Measurements from ENCODE around the gene CTBP1.

CTBP1 gene

DNA sequence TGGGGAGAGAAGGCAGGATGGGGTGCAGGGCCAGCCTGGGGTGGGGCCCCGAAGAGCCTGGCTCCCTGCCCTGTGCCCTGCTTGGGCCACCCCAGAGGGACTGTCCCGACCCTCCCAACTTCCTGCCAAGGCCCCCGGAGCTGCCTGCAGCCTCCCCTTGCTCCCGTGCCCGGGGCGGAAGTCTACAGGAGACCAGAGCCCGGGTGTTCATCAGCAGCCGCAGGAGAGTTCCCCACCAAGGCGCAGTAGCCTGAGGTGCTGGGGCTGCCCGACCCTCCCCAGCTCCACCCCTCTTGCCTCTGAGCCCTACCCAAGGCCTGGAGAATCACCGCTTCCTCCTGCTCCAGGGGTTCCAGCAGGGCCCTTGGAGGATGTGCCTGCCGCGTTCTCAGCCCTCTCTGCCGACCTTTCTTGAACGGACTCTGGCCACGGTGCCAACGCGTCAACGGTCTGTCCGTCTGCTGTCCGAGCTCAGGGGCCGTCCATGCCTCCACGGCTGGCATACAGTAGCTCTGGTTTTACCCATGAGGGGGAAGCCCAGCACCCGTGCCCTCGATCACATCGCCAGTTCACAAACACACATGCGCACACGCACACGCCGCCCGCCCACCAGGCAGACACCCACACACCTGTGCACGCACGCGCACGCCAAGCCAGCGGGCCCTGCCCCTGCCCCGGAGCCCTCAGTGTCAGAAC is 40.5 kb downstream of the CTBP1 start:
- DNase-seq: no peak

DNA sequence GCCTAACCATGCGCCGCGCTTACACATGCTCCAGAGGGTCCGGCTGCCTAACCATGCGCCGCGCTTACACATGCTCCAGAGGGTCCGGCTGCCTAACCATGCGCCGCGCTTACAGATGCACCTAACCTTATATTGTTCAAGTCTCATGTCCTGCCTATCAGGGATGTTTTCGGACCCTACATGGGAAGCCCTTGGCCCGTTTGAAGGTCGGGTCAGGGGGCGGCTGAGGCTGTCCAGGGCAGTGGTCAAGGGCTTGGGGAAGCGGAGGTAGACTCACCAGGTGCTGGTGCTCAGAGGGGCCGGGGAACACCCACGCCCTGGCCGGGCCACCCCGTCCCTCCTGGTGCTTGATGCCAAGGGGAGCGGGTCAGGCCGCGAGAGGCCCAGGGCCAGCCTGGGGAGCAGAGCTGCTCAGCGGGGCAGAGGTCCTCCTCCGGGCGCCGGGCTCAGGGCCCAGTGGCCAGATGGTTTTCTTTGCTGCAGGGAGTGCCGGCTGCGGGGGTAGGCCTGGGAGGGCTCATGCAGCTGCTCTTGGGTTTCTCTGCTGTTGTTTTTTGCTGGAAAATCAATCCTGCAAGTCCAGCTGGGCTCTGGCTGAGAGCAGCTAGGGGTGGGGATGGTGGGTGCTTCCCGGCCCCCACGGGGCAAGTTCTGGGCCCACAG is 41.2 kb downstream of the CTBP1 start:
- DNase-seq: peak; percentile 19 to 77

DNA sequence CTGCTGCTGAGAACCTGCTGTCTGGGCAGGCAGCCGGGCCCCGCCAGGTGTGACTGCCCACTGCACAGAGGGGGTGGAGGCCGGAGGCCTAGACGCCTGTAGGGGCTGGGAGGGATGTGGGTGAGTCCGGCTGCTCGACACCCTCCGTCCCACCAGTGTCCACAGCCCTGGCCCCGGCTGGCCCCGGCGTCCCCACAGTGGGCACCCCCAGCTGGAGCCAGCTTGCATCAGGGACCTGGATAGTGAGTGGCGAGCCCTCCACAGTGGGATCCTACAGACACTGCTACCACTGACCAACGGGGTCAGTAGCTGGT is 41.8 kb downstream of the CTBP1 start:
- no peak for DNase-seq

DNA sequence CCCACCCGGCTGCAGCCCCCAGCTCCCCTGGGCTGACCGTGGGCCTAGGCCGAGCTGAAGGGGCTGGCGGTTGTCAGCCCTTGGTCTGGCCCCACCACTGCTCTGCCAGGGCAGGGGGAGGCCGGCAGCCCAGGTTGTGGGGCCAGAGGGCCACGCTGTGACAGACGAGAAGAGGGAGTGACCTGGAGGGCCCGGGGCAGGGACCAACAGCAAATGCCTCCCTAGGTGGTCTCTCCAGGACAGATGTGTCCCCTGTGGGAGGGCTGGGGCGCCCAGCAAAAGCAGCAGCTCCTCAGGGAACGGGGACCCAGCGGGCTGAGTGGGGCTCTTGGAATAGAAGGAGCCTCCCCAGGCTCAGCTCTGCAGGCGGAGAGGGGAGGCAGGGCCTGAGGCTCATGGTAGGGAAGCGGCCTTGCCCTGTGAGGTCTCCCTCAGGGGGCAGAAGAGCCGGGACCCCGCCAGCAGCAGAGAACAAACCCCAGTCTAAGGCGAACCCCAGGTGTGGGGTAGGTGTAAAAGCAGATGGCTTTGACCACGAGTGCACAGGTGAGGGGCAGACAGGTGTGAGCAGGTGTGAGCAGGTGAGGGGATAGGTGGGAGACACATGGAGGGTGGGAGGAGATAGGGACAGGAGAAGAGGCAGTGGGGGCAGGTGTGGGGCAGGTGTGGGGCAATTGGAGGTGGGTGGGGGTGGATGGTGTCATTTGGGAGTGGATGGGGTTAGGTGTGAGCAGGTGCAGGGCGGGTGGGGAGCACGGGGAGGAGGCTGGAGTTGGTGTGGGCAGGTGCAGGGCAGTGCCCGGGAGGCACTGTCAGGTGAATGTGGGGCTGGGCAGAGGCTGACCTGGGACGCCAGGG is 42.4 kb downstream of the CTBP1 start:
- no peak for DNase-seq

DNA sequence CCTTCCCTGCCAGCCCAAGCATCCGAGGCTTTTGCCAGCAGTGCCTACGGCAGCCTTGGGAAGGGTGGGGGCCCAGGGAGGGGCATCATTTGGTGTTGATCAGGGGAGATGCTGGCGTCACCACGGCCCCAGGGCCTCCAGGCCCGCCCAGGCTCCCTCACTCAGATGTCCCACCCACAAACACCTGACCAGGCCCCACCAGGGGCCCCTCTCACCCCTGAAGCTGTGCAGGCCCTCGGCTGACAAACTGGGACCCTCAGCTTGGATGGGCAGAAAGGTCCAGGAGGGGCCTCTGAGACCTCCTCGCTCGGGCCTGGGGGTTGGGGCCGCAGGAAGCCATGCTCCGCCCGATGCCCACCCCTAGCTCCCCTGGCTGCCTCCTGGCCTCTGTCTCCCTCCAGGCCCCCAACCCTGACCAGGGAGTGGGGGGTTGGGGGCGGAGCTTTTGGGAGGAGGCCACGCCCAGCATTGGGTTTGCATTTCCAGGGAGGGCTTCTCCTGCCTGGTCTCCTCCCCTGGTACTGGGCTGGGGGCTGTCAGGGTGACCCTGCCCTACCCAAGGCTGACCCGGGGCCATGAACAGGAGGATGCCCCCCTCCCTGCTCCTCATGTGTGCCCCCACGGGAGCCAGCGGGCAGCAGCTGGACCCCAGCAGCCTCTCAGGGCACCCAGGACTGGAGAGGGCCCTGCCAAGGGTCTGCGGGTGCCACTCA is 43.2 kb downstream of the CTBP1 start:
- no peak for DNase-seq

DNA sequence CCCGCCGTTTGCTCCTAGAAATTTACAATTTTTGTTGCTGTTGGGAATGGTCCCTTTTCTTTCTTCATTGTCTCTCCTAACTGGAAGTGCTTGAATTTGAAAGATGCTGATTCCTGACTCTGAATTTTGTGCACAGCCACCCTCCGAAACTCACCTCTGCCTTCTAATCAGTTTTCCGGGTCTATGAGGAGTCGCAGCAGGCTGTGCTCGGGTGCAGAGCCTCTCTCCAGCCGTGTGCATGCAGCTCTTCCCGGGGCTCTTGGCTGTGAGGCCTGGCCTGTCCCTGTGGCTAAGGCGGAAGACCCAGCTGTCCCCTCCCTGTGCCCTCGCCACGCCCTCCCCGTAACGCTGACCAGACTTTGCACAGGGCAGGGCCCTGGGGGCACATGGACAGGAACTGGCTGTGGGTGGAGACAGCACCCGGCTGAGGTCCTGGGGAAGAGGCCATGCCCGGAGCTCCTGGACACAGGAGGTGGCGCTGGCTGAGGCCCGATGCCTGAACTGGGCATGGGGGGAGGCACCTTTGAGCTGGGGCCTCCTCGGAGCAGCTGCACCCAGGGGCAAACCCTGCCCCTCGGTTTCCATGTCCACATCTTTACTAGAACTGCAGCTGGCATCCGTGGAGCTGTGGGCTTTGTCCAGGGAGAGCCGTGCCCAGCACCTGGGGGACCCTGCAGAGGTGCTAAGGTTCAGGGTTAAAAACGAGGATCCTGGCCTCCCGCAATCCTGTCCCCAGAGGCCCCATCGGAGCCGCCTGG is 43.9 kb downstream of the CTBP1 start:
- no peak for DNase-seq

DNA sequence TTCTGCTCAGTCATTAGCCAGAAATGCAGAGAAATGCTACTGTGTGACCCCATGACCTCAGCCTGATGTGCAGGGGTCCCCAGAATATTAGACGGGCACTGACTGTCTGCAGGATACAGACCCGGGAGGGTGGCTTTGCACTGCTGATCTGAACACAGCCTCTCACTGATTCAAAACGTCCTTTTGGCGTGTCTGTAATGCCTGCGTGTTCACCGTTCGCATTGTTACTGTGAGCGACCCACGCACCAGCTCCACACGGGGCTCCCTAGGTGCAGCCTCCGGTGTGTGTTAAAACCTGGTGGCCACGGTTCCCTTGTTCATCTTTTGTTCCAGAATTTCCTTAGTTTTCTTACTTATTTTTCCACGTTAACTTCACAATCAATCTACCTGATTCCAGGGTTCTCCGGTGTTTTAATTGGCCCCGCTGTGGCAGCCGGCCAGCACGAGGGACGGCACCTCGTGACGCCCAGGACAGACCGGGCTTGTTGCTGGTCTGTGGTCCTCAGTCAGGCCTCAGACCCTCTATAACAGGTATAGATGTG is 44.6 kb downstream of the CTBP1 start:
- no peak for DNase-seq

DNA sequence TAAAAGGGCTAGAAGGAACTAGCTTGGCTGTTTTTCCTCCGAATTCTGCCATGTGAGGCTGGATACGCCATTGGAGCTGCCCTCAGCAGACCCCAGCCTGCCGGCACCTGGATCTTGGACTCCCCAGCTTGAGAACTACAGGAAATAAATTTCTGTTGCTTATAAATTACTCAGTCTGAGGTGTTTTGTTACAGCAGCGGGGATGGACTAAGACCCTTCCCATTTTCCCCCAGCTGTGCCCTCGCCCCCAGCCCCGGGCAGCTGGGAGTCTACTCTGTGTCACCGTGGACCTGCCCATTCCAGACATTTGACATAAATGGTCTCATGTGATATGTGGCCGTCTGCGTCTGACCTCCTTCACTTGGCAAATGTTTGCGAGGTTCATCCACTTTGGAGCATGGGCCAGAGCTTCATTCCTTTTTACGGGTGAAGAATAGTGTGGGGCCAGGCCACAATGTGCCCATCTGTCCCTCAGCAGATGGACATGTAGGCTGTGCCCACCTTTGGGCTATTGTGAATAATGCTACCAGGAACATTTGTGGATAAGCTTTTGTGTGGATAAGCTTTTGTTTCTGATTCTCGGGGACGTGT is 45.8 kb downstream of the CTBP1 start:
- no peak for DNase-seq

DNA sequence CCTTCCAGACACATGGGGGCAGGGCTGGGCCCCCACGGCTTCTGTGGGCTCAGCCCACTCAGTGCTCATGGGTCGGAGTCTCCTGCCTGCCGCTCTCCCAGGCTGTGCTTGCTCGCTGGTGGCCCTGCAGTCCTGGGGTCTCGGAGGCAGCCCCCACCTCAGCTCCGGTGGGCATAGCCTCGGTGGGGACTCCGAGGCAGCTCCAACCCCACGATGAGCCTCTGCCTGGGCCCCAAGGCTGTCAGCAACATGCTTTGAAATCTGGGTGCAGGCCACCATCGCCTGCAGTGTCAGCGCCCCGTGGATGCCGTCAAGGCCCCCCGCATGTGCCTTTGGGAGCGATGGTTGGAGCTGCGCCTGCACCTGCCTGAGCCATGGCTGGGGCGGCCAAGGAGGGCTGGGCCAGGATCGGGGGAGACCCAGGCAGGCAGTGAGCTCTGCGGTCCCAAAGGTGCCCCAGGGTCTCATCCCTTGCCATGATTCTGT is 46.4 kb downstream of the CTBP1 start:
- no peak for DNase-seq

DNA sequence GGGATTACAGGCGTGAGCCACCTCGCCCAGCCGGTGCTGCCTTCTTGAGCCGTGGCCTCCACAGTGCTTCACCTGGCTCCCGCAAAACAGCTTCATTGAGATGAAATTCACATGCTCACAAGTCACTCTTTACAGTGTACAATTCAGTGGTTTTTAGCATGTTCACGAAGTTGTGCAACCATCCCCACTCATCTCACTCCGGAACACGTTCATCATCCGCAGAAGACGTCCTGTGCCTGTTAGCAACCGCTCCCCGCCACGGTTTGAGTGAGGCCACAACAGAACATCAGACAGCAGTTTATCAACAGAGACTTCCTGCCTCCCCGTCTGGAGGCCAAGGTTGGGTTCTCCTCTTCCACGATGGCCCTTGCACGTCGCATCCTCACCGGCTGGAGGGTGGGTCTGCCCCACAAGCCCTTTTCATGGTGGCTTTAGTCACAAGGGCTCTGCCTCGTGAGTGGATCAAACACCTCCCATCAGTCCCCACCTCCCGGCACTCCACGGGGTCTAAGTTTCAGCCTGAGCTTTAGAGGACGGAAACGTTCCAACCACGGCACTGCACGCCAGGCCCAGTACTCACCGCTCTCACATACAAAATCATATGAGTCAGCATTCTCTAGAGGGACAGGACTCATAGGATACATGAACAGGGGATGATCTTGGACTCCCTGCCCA is 46.9 kb downstream of the CTBP1 start:
- DNase-seq: no peak

DNA sequence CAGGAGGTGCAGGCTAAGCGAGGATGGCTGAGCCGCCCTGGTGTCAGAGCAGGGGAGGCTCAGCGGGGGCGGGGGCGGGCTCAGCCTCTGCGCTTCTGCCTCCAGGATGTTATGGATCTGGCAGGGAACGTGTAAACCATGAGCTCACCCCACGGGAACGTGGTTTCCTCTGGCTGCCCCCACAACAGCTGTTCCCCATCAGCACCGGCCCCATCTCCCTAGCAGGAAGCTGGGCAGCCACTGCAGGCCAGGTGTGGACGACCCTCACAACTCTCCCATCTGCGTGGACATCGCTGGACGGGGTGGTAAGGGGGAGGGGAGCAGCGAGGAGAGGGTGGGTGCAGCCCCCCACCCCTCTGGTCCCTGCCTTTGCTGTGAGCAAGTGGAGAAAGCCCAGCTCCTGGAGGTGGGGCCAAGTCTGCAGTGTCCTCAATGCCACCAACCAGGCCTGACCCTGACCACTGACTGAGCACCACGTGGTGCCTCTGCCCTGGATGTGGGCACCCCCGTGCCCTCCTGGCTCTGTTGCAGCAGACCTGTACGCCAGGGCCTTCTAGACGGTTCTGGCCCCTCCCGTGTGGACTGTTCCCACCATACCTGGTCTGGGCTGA is 48.4 kb downstream of the CTBP1 start:
- DNase-seq: no peak

DNA sequence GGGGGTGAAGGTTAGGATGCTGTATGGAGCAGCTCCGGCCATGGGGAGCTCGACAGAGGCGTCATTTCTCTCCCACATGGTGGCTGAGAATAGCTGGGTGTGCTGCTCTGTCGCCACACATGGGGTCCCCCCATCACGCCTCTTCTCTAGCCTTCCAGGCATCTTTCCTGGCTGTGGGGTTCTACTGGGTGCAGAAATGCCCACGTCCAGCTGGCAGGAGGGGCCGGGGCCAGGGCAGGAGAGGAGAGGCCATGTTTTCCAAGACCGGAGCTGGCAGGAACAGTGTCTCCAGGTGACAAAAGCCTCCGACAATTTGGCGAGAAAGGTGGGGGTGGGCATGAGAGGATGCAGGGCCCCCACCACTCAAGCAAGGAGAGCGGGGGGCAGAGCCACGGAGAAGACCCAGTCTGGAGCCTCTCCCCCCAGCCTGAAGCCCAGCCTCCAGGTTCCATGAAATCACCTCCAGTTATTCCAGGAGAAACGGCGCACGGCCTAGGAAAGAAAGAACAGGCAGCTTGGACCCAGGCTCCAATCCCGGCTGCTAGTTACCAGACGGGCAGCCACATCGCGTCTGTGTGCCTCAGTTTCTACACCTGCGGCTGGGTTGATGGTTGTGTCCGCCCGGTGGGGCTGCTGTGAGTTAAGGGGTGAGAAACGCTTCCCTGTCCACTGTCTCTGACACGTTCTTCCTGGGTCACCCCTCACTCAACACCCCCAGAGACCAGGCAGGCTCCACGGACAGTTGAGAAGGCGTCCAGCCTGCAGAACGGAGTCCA is 49.2 kb downstream of the CTBP1 start:
- DNase-seq: no peak

DNA sequence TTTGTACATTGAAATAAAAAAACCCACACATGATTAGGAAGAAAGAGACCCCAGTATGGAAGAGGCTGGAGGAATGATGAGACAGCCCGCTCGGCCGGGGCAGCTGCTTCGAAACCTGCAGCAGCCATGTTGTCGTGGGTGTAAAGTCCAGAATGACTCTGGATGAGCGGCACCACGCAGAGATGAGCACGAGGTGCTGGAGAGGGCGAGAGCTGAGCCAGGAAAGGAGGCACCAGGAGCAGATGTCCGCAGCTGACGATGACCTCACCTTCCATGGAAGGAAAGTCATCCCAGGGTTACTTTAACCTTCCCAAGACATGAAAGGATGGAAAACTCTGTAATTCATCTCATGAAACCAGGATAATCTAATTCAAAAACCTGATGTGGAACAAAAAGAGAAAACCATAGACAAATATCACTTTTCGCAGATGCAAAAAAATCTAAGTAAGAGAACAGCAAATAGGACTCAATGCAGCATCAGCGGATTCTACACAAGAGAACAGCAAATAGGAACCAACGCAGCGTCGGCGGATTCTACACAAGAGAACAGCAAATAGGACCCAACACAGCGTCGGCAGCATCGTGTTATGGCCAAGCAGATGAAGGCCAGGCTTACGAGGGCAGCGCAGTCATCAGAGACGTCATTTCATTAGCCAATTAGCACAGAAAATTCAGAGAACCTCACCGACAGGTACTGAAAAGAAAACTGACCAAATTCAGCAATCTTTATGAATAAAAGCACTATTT is 50.7 kb downstream of the CTBP1 start:
- no peak for DNase-seq

DNA sequence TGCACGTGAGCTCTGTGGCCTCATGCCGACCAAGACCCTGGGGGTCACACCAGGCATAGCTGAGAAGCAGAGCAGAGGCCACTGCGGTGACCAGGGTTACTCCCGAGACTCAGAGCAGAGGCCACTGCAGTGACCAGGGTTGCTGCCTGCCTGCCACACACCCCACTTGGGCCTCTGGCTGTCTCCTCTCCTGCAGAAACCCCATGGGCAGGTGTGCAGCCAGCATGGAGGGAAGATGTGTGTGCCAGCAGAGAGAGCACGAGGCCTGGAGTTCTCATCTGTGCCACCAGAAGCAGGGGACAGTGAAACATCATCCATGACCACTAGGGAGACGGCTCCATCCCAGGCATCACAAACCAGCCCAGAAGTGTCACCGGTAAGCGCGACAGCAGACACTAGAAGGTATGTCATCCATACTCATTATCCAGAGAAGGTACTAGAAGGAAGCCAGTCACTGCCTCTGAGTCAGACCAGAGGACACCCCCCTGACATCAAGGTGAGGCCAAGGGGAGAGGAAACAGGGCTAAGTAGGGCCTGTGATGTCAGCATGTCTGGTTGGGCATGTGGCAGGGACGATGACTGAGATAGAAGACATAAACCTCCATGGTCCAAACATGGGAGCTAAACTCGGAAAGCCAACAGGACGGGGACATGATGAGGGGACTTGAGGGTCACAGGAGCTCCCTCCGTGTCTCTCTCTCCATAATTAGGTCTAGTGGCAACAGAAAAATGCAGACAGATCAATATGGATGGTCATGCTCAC is 52.3 kb downstream of the CTBP1 start:
- DNase-seq: no peak

DNA sequence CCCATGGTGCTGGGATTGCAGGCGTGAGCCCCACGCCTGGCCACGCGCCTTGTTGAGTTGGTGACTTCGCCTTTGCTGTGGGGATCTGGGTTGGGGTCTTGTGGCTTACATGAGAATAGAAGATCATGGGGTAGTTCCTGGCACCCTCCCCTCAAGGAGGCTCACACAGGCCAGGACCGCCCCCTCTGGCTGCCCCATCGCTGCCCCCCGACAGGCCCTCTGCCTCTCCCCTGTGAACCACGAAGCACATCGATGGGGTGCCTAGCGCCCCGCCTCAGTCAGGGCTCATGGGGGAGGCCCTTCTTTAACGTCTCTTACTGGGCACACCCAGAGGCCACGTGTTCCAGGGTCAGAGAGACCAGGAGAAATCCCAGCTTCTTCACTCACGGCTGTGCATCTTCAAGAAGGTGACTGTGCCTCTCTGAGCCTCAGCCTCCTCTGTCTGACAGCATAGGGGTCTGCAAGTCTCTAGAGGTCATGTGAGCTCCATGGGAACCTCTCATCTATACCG is 53.0 kb downstream of the CTBP1 start:
- no peak for DNase-seq

DNA sequence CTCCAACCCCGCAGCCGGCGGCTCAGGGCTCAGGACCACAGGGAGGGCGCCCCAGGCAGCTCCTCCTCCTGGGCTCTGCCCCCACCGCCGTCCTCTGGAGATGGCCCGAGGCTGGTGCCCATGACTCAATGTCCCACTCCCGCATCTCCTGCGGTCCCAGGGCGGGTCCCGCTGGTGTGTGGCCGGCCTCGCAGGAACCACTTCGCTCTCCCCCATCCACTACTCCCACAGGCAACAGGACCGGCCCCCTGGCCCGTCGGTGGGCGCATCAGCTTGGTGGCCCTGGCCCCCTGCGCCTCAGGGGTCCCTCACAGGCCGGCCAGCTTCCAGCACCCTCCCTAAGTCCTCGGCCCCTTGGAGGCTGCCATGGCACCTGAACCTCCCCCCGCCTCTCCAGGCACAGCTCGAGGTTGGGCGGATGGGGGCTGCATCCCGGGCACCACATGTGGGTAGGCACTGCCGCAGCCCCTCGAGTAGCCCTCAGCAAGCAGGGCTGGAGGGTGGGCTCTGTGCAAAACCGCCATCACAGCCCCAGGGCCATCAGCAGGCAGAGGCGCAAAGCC is 53.7 kb downstream of the CTBP1 start:
- no peak for DNase-seq

DNA sequence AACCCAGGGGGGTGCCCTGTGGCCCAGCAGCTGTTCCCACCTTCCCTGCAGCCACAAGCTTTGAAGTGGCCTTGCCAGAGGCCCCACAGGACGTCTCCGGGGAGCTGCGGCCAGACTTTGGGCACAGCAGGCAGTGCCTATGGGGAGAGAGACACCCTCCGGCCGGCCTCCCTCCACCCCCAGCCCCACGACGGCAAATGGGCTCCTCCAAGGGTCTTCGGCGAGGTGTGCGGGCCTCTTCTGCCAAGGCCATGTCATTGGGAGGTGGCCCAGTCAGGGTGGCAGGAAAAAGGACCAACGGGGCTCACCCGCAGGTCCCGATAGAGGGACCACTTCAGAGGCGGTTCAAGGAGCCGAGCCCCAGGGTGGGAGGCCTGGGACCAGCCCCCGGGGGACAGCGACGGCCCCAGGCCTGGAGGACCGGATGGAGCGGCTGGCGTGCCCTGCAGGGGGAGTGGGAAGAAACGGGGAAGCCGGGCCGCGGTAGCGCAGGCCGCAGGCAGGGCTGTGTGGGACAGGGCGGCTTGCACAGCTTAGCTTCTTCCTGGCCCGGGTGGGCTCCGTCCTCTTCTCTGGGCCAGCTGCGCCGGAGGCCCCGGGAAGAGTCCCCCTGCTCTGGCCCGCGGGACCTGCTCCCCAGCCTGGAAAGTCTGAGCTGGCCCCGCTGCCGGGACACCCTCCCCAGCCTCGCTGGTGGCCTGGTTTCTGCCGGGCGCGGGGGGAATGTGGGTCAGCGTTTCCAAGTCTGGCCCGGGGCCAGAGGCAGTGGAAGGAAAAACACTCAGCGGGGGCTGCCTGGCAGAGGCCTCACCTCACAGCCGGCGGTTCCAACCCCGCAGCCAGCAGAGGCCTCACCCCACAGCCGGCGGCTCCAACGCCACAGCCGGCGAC is 54.7 kb downstream of the CTBP1 start:
- DNase-seq: peak in 1 of 2 experiments; percentile 49

Measured in NCI-H524 (cell line).